Glomerular visceral epithelial cell (primary cell): ENCODE measurements around the gene ATP2B2.
A peak's percentile ranks its signal among the peaks of the same experiment; 100 is the strongest.

Source experiments
- DNase-seq: peaks from one replicate; pipeline ENCODE4 v3.0.0-alpha.2; 2016; ENCODE audit errors: extremely low spot score

ATP2B2 gene

GRCh38 chr3:10428406-10429091, 76.8 kb downstream of the ATP2B2 start:
- DNase-seq: no peak

DNA sequence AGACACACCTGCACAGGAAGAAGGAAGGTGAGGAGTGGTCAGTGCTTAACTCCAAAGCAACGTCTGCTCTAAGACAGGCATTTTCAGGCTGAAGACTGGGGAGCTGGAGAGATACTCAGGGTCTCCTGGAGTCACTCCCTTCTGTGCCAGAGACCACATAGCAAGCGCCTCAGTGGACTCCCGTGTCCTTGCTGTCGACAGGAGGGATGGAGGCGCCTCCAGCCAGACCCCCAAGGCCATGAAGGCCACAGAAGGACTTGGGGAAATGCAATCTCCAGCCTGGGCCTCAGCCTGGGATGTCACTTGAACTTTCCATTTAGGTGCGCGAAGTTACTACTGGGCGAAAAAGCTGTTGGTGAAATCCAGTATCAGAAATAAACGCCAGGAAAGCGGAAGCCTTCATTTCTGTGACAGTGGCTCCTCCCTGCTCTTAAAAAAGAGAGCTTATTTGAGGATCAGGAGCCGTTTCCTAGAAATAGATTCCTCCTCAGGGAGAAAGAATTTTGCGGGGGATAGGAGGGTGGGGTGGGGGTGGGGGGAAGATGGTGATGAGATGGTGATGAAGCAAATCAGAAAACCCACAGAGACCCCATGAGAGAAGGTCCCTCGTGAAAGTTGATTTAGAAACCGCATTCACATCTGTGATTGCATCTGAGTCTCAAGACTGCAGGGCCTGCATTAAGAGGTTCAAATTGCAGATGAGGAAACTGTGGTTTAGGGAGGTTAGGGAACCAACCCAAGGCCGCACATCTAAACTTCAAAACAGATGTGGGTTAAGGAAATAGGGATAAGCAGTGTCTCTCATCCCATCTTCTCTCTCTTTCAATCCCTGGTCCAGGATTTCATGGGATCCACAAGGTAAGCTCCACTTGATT, 78.8 kb downstream of the ATP2B2 start:
- no peak for DNase-seq

DNA sequence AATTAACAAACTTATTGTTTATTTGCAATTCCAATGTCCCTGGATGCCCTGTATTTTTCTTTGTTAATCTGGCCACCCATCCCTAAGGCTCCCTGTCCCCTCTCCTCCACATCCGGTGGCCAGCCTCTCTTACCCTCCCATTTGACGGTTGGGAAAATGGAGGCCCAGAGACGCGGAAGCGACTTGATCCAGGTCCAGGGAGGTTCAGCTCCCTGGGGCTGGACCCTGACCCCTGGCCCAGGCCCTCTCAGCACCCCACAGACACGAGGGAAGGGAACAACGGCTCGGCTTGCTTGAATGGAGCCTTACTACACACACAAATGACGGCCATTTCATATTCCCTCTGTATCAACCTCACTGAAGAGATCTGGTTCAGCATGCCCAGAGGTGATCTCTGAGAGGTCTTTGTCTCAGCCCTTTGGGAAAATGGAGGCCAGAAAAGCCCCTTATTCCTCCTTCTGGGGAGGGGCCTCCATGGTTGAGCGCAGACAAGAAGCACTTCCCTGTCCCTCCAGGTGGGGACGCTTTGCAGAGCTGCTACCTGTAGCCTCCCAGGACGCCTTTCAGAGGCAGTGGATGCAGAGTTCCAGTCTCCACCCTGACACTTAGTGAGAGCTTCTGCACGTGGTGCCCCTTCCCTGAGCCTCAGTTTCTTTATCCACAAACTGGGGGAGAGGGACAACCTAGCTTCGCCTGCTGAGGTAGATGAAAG, 82.1 kb downstream of the ATP2B2 start:
- no peak for DNase-seq

- DNase-seq: no peak
Measured at GRCh38 chr3:10421996-10422395, 83.4 kb downstream of the ATP2B2 start.

DNA sequence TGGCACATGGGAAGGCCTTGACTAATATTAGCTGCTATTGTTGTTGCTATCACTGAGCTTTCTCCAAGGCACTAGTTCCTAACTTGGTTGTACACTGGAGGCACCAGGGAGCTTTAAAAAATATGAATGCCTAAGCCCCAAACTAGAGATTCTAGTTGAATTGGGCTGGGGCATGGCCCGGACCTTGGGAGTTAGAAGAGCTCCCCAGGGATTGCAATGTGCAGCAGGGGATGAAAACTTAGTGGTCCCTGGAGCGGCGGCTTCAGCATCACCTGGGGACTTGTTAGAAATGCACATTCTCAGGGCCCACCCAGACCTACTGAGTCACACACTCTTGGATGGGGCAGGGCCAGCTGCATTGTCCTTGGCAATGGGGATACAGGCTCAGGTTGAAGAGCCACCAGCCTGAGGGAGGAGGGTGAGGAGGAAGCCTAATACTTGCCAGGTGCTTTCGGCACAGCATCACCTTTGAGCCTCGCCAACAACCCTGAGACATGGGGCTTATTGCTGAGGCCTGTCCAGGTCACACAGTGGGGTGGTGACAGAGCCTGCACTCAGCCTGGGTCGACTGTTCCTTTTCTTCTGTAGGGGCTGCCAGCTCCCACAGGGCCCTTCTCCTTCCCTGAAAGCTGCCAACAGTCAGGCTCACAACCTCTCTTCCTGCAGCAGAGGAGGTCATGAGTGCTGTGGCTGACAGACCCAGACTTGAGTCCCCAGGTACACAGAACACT, 84.5 kb downstream of the ATP2B2 start:
- DNase-seq: no peak

GRCh38 chr3:10419637-10420232, 85.7 kb downstream of the ATP2B2 start:
- DNase-seq: peak; percentile 60

DNA sequence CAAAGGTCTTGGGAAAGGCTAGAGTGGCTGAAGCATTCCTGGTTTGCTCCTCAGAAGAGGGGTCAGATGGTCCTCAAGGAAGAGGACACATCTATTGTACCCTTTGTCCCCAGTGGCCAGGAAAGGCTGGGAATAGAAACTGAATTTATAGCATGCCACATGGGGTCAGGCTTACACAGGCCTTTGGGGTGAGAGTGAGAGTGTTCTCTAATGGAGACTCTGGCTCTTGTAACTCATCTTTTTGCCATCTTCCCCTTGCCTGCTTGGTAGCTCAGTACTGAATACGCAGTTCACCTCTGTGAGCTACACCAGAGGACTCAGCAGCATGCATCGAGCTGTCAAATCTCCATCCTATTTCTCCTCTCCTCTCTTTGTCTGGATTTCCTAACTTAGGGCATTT, 87.5 kb downstream of the ATP2B2 start:
- DNase-seq: peak; percentile 5

- DNase-seq: no peak
Measured at GRCh38 chr3:10416730-10417300, 88.6 kb downstream of the ATP2B2 start.

DNA sequence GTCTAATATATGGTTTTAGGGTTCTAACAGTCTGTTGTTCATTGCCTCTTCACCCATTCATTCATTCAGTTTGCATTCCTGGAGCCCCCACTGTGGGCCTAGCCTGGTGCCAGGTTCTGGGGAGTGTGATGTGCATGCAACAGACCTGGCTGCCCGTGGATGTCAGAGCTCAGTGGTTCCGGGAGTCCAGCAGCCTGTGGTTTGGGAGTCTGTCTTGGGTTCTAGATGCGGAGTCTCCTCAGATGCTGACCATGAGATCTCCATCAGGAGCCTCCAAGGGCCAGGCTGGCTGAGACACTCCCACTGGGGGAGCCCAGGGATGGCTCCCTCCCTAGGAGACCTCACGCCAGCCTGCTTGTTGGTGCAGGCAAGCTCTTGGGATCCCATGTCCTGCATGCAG, 92.3 kb downstream of the ATP2B2 start:
- DNase-seq: no peak

DNA sequence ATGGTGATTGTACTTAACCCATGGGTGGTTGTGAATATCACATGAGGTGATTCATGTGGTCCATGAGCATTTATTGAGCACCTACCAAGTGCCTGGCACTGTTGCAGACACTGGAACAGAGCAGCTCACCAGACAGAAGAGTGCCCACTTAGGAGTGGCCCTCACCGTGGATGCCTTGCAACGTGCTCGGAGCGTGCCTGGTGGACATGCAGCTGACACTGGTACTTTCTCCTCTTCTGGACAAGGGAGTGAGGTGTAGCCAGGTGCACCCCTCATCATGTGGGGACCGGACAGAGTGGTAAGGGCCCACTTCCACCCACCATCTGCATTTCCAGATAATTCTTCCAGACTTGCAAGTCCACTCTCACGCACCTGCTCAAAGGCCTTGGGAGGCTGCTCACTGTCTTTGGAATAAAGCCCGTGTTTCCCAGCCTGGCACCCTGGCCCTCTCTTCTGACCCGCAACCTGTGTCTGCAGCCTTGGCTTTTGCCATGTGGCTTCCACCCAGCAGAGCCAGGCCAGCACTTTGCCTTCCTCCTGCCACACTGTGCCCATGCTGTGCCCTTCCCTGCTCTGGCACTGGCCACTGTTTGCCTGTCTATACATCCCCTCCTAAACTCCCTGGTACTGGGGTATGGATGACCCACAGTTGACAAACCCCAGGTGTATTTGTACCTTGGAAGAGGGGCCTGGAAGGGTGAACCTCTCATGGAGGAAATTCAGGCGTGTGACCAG, 93.6 kb downstream of the ATP2B2 start:
- DNase-seq: no peak

DNA sequence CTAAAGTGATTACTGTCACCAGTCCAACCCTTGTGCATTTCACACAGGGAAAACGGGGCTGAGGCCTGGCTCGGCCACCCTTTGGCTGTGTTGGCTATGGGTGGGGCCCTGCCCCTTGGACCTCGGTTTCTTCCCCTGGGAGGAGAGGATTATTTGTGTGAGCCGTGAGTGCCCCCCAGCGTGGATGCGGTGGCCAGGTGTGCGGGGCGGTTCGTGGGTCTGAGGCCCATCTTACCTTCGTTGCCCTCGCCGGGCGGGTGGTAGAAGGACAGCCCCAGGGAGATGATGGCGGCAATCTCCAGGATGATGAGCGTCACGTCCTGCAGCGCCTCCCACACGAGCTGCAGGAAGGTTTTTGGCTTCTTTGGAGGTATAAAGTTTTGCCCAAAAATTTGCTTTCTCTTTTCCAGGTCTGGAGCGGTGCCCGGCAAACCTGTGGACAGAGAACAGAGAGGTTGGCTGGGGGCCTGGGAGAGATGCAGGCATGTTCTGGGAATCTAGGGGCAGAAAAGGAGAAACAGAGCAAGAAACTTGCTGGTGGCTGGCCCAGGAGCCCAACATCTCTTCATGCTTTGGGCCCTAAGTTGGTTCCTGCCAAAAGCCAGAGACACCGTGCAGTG, 94.9 kb downstream of the ATP2B2 start:
- DNase-seq: no peak

DNA sequence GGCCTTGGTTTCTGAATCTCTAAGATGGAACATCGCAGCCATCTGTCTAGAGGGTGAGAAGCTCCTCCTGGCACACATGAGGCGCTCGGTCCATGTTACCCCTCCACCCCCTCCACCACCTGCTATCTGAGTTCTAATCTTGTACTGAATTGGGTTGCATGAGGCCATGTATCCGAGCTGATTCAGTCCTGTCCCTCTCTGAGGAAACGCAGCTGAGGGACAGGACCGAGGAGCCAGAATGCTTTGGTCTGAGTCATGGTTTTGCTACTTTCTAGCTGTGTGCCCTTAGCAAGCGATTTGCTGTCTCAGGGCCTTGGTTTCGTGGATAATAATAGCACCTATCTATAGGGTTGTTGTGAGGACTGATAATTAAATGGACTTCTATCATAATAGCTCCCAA, 96.7 kb downstream of the ATP2B2 start:
- no peak for DNase-seq

- DNase-seq: no peak
Measured at GRCh38 chr3:10407361-10407760, 98.0 kb downstream of the ATP2B2 start.

GRCh38 chr3:10406414-10406813, 99.0 kb downstream of the ATP2B2 start:
- DNase-seq: no peak

DNA sequence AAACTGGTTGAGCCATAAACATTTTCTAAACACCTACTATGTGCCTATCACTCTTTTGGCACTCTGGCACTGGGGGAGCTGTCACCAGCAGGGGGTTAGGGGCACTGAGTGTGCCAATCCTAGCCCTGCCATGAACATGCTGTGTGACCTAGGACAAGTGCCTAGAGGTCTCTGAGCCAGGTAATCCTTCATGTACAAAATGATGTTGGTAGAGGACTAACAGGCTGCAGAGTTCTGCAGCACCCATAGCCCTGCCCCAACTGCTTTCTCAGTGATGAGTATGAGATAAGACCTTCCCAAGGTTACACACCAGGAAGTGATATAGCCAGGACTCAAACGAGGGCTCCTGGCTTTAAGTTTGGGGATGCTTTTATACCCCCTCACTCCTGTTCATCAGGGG, 99.6 kb downstream of the ATP2B2 start:
- DNase-seq: no peak

- no peak for DNase-seq
Measured at GRCh38 chr3:10404876-10405275, 100.5 kb downstream of the ATP2B2 start.

- no peak for DNase-seq
Measured at GRCh38 chr3:10404377-10404776, 101.0 kb downstream of the ATP2B2 start.

DNA sequence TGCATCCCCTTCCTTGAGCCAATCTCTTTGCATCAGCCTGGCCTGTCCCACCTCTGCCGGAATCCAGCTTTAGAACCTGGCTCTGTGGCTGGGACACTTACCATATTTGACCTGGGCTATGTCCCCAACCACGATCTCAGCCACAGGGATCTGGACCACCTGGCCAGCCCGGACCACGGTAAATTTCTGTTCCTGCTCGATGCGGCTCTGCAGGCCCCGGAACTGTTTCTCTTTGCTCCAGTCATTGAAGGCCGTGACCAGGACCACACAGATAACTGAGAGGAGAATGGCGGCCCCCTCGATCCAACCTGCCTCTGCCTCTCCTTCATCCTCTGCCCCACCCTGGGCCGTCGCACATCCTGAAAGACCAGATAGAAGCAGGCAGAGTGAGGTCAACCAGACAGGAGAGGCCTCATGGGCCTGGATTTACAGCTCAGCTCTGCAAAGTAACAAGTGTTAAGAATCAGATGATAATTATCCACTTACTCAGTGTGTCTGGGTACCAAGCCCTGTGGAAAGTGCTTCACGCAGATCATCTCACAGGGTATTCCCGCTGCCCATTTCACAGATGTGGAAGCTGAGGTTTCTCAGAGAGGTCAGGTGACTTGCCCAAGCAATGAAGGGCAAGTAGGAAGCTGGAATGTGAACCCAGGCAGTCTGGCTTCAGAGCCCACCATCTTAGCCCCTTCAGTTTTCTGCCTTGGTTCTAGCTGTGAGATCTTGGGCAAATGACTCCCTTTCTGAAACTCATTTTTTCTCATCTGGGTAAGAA, 103.2 kb downstream of the ATP2B2 start:
- DNase-seq: no peak
